Stimulated activated naive CD8-positive, alpha-beta T cell treated with anti-CD3 and anti-CD28 coated beads, Interleukin-15, Interleukin-2, amounts not matched to agents 100 U/mL and 50 U/mL, for 24 hours (primary cell): ENCODE results near the gene ZMYM5.
"Not testable (repeated sequence)": the region's sequence is repeated elsewhere in the genome, so short reads cannot be mapped to it uniquely, and the experiment has no call there.

Source experiments
- ATAC-seq: fragments of 150-1000 bp; cut with Tn5 transposase; one replicate; pipeline ENCODE4 v1.10.0; 2021
- DNase-seq: peaks from one replicate; pipeline ENCODE4 v3.0.0; 2021

The ZMYM5 gene

DNA sequence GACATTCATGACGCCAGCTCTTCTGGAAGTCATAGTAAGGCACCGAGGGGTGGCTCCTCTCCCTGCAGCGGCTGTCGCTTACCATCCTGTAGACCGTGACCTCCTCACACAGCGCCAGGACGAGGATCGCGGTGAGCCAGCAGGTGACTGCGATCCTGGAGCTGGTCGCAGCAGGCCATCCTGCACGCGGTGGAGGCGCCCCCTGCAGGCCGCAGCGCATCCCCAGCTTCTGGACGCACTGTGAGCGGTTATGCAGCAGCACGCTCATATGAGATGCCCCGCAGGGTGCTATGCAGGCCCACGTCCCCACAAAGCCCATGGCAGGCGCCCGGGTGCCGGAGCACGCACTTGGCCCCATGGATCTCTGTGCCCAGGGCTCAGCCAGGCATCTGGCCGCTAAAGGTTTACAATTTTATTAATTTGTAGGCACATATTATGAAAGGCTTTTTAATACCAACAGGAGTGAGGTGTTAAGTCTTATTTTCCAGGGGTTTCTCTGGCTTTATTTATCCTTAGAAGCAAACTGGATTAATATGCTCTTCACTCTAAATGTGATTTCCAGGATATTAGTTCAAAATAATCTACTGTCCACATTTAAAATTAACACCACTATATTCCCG is 45.1 kb downstream of the ZMYM5 start:
- peak; percentile 55 for DNase-seq
- peak; percentile 49 for ATAC-seq

DNA sequence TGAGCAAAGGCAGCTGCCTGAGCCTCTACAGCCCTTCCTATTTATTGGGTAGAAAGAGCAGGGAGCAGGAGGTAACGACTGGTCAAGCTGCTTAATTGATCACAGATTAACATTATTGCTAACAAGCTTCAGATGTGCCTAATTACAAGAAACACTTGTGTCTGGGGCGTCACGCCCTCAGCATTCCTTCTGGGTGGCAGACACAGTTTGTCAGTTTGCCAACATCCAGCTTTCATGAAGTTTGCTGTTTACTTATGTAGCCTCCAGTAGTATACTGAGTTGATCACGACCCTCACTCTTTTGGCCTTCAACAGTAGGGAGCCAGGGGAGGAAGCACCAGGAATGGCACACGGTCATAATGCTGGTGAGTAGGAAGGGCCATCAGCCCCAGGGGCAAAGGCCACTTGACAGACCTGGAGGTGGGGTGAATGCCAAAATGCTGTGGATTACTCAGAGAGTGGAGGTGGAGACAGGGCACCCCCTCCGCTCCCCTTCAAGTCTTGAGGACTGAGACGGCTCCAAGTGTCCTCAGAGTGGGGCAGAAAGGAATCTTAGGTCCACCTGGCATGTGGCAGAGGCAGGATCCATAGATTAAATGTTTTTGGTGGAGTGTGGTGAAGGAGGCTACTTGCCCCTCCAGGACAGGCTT is 45.8 kb downstream of the ZMYM5 start:
- no peak for ATAC-seq
- no peak for DNase-seq

DNA sequence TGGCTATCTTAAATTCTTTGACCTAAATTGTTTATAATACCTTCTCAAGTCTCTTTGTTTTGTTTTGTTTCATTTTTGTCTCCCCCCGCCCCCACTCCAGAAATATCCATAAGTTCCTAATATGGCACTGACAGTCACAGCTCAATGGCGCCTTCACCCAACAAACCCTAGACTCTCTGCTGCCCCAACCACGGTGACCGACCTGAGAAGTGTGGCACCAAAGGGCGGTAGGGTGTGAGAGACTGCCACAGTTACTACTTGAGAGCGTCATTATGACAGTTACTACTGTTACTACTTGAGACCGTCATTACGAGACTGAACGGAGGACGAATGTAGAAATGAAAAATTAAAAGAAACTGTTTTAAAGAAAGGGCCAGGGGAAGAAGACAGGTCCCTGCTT is 46.3 kb downstream of the ZMYM5 start:
- no peak for DNase-seq
- no peak for ATAC-seq

DNA sequence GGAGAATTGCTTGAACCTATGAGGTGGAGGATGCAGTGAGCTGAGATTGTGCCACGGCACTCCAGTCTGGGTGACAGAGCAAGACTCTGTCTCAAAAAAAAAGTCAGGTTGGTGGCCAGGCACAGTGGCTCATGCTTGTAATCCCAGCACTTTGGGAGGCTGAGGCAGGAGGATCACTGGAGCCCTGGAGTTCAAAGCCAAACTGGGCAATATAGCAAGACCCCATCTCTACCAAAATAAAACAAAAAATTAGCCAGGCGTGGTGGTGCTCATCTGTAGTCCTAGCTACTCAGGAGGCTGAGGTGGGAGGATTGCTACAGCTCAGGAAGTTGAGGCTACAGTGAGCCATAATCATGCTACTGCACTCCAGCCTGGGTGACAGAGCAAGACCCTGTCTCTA is 47.6 kb downstream of the ZMYM5 start:
- not testable (repeated sequence) for ATAC-seq, DNase-seq

DNA sequence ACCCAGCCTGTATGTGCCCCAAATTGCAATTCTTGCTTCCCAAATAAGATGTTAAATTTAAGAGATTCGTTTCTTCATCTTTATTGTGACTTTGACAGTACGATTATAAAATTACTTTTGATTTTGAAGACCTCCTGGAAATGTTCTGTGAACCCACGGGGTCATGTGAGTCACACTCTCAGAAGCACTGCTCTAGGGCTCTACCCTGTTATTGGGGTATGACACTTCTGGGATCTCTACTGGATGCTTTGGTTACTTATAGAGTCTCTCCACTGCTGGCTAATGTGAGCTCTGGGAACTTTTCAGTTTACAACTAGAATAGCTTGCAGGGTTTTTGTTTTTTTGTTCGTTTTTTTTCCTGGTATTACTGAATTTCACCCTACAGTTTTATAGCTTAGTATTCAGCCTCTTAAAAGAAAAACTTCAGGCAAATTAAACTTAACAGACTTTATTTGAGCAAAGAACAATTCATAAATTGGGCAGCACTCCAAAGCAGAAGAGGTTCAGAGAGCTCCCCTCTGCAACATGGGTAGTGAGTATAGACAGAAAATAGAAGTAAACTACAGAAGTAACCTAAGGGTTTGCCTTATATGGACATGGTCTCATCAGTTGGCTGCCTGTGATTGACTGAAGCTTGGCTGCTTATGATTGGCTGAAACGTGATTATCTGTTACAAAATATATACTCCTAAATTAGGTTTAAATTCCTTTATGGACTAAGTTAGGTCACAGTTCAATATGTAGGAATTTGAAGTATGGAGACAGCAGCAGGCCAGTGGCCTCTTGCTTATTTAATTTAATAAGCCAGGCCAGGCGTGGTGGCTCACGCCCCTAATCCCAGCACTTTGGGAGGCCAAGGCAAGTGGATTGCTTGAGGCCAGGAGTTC is 52.2 kb downstream of the ZMYM5 start:
- no peak for DNase-seq
- ATAC-seq = peak; percentile 76

DNA sequence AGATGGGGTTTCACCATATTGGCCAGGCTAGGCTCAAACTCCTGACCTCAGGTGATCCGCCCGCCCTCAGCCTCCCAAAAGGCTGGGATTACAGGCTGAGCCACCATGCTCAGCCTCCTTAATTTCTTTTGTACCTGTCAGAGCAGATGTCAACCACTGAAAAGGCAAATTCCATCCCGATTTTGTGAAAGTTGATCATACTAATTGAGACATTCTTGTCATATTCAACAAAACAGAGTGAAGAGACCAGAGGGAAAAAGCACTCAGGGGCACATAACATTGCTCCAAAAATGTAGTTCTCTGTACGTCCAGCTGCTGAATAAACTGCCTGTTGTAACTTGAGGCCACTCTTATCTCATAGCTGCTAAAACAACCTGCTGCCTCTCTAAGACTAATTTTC is 53.3 kb downstream of the ZMYM5 start:
- DNase-seq = no peak
- no peak for ATAC-seq

DNA sequence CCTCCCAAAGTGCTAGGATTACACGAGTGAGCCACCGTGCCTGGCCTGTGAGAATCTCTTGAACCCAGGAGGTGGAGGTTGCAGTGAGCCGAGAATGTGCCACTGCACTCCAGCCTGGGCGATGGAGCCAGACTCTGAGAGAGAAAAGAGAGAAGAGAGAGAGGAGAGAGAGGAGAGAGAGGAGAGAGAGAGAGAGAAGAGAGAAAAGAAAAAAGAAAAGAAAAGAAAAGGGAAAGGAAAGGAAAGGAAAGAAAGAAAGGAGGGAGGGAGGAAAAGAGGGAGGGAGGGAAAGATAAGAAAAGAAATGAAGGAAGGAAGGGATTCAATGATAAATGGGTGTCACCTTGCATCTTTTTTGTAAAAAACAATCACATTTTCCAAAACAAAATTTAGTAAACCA is 57.7 kb downstream of the ZMYM5 start:
- no peak for DNase-seq
- no peak for ATAC-seq

DNA sequence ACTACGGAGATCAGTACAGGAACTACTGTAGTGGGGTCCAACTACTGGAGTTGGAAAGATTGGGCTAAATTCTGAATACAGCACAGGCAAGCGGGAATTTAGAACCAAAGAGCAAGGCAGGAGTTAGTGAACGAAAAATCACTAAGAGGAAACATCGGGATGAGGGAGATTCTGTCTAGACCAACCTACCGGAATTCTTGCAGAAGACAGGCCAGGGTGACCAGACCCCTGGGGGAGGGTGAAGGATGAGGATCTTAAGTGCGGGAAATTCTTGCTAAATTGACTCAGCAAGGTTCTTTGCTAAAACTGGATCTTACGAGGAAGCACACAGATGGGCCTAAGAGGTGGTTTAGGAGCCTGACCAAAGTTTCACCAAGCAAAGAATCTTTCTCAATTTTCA is 67.5 kb downstream of the ZMYM5 start:
- DNase-seq = no peak
- no peak for ATAC-seq

DNA sequence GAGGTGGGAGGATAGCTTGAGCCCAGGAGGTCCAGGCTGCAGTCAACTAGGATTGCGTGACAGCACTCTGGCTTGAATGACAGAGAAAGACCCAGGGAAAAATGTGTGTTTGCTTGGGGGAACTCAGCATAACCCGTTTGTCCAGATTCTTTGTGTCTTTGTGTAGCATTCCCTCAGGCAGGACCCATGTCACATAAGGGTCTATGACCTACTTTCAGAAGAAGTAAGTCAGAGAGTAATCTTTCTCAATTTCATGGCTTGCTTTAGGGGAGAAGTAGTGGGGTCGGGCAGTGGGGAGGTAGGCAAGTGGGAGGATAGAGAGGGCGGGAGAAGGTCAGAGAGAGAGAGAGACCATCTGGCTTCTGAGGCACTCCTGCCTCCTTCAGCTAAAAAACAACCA is 68.8 kb downstream of the ZMYM5 start:
- no peak for ATAC-seq
- no peak for DNase-seq

DNA sequence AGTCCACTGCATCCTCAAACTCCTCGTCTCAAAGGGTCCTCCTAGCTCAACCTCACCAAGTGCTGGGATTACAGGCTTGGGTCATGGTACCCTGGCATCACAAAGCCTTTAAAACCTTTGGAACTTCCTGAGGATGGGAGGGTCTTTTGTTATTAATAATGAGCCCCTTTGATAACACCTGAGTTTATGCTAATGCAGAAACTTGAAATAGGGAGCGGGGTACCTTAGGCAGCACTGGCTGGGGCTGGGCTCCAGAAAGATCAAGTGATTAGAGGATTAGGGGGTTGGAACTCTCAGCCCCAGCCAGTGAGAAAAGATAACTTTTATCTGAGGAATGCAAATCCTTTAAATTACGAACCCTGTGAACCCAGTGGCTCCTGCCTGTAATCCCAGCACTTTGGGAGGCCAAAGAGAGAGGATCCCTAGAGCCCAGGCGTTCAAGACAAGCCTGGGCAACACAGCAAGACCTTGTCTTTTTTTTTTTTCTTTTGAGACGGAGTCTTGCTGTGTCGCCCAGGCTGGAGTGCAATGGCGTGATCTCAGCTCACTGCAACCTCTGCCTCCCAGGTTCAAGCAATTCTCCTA is 71.4 kb downstream of the ZMYM5 start:
- no peak for ATAC-seq

DNA sequence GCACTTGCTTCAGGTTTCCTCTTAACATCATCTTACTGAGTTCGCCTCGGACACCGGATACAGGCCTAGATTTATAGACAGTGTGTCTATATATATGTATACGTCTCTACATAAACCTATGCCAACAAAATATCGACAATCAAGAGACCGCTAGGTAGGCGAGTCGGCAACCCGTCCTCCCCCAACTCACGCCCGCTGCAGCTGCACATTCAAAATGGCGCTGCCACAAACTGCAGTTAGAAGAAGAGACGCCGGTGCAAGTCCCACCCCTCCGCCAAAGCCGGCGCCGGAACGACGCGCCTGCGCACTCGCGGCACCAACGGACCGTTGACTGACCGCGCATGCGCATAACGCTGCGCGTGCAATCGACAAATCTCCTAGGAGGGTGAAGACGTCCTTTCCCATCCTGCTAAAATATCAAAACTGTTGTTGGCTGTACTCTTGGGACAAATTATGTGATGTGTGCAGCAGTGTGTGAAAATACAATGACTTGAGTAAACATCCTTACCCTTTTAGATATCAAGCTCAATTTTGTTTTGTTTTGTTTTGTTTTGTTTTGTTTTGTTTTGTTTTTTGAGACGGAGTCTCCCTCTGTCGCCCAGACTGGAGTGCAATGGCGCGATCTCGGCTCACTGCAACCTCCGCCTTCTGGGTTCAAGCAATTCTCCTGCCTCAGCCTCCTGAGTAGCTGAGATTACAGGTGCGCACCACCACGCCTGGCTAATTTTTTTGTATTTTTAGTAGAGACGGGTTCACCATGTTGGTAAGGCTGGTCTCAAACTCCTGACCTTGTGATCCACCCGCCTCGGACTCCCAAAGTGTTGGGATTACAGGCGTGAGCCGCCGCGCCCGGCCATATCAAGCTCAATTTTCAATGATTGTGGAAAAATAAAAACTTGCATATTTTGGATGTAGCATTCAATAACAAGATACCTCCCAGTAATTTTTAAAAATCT is 80.4 kb downstream of the ZMYM5 start, which contains the start of gene PSPC1:
Gene PSPC1 (minus strand): TSS at position 219 of the 956 bp plus-strand sequence. CDS start 188 bp downstream, at position 31.
- DNase-seq = peak; percentile 96
- peak; percentile 90 for ATAC-seq

More for the DNA sequence above, 71.4 kb downstream of the ZMYM5 start:
- no peak for DNase-seq

DNA sequence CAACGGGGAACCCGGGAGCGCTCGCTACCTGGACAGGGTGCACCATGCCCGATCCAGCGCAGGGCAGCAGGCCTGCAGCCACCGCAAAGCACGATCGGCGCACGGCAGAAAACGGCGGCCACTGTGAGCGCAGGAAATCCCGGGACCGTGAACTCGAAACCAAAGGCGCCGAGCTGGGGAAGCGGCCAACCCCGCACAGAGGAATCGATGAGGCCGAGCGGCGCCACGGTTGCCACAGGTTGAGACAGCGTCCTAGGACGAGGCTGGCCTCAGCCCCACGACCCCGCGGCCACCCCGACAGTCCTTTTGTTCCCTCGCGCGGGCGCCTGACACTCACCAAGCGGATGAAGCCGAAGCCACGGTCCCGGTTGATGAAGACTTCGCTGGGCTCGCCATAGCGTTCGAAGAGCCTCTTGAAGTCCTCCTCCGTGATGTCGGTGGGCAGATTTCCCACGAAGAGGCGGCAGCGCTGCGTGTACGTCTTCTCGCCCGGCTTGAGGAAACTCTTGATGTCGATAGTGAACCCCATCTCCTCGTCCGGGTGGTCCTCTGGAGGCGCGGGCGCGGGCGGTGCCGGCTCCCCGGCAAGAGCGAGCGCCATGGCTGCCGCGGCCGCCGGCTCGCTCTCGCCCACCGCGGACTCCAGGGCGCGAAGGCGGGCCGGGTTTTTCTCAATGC is 81.3 kb downstream of the ZMYM5 start:
- DNase-seq (peak; percentile 69), ATAC-seq (peak; percentile 54)

DNA sequence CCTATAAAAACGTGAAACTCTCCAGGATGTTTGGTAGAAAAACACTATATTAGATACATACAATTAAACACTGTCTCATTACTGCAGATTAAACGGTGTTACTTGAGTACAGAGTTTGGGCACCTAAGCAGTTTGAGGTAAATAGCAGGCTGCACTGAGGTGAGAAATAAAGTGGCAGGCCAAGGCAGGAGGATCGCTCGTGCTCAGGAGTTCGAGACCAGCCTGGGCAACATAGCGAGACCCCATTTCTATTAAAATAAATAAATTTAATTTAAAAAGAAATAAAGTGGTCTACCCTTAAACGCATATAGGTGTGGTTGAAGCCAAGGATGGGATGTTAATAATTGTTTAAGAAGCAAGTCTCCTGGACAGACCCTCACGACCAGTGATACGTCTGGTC is 81.9 kb downstream of the ZMYM5 start:
- DNase-seq (peak; percentile 17), ATAC-seq (no peak)

DNA sequence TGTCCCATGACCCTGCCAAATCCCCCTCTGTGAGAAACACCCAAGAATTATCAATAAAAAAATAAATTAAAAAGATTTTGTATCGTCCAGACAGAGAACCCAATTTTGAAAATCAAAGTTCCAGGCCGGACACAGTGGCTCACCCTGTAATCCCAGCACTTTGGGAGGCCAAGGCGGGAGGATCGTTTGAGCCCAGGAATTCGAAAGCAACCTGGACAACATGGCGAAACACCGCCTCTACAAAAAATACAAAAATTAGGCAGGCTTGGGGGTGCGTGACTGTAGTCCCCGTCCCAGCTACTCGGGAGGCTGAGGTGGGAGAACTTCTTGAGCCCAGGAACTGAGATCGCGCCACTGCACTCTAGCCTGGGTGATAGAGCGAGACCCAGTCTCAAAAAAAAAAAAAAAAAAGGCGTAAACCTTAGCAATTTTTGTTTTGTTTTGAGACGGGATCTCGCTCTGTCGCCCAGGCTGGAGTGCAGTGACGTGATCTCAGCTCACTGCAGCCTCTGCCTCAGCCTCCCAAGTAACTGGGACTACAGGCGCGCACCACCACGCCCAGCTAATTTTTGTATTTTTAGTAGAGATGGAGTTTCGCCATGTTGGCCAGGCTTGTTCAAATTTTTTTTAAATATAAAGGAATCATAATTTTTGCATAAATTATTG is 82.6 kb downstream of the ZMYM5 start:
- DNase-seq = peak; percentile 19
- not testable (repeated sequence) for ATAC-seq
